Esophagus squamous epithelium (tissue), 4 donors: ENCODE results near the gene PRR14L.

Source experiments
- CTCF ChIP-seq, 6 experiments: fragments of 450-650 bp in 4 of 6; fragments of 200-600 bp in 2 of 6; sonication (generic) in 2 of 6; IDR thresholded peaks; one replicate each; pipeline ENCODE4 v1.5.1; 2016 to 2019; ENCODE audit warnings: antibody characterized with exemption in 6 of 6, mild to moderate bottlenecking in 4 of 6, moderate library complexity in 4 of 6
- POLR2A ChIP-seq, 4 donors: fragments of 450-650 bp; IDR thresholded peaks; one replicate each; pipeline ENCODE4 v1.6.1; 2017; ENCODE audit warnings: antibody characterized with exemption in 4 of 4, mild to moderate bottlenecking in 4 of 4, moderate library complexity in 3 of 4

GRCh38 chr22:31754813-31755212 is 4.9 kb upstream of the PRR14L start:
- TF ChIP-seq CTCF (IDR thresholded peaks at IDR 0.05) (no peak), POLR2A (IDR thresholded peaks at IDR 0.05) (no peak)
